Measurements from ENCODE around the gene TRIM62.
"Not testable (repeated sequence)": the region's sequence is repeated elsewhere in the genome, so short reads cannot be mapped to it uniquely, and the experiment has no call there.

TRIM62 gene

GRCh38 chr1:33141781-33142180 is 40.1 kb downstream of the TRIM62 start:
- H3K27me3 Mint-ChIP-seq, result no peaks in the 10 kb centered on the region
- no peak overlapping the region for H3K27ac Mint-ChIP-seq
- H3K36me3 Mint-ChIP-seq (ENCODE audit: low read depth), result peaks cover 16% of the 10 kb centered on the region

DNA sequence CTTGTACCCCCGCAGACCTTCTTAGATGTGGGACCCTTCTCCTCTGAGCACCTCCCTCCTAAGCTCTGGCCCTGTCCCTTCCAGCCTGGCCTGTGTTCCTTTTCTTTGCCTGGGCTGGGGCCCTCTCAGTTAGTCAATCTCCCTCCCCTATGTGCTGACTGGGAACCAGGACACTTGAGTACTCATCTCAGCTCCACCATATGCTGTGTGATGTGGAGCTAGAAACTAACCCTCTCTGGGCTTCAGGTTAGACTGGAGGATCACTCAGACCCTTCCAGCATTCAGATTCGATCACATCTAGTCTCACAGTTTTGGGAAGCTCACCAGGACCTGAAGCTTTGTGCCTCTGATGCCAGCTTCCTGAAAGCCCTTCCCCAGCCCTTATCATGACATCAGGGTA is 40.6 kb downstream of the TRIM62 start:
- H3K4me3 Mint-ChIP-seq, result no peak overlapping the region
- H3K9me3 Mint-ChIP-seq, result no peaks in the 10 kb centered on the region
- H3K4me1 Mint-ChIP-seq (ENCODE audit: low read depth), result peaks cover 8% of the 10 kb centered on the region
- H3K27me3 Mint-ChIP-seq, result no peaks in the 10 kb centered on the region
- peak overlapping the region; percentile 53 for H3K27ac Mint-ChIP-seq
- peaks cover 13% of the 10 kb centered on the region for H3K36me3 Mint-ChIP-seq (ENCODE audit: low read depth)
- no peak for DNase-seq

More at GRCh38 chr1:33141781-33142180, 40.1 kb downstream of the TRIM62 start:
- Mint-ChIP-seq H3K4me3 (no peak overlapping the region), H3K9me3 (no peaks in the 10 kb centered on the region), H3K4me1 (ENCODE audit: low read depth) (peaks cover 8% of the 10 kb centered on the region)
- DNase-seq, result no peak

DNA sequence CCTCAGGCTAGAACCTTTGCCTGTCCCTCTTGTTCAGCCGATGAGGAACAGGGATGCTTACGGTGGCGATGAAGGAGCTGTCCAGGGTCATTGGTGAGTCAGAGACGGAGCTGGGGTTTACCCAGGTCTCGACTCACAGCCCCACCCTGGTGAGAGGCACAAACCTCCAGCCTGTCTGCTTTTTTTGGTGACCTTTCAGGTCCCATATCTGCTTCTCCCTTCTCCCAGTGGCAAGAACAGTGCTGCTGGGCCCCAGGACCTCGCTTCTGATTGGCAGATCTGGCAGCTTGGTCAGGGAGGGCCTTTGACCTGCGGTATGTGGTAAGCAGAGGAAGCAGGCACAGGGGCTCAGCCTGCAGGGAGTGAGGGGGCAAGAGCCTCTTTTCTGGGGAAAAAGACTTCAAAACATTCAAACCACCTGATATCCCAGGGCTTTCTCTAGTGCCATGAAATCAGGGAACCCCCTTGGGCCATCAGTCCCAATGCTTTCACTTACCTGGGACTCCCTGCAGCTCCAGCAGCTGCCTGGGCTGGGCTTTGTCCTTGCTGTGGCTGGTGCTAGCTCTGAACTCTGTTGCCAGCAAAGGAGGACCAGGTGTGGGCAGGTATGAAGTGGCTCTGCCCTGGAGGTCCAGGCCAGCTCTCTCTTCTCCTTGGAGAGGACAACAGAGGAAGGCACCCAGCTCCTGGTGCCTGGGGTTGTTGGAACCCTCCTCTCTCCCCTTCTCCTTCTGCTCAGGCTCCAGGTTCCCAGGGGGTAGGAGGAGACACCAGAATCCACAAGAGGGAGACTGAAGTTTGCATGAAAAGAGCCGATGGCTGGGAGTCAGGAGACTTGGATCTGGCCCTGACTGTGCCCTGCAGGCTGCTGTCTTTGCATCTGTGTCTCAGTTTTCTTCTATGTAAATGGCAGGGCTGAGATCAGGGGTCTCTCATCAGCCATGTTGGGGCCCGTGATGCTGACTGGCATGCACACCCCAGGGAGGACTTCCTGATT is 41.4 kb downstream of the TRIM62 start:
- Mint-ChIP-seq H3K36me3 (ENCODE audit: low read depth) (peaks cover 9% of the 10 kb centered on the region), H3K4me3 (no peak overlapping the region), H3K27ac (no peak overlapping the region), H3K27me3 (no peaks in the 10 kb centered on the region), H3K9me3 (no peaks in the 10 kb centered on the region), H3K4me1 (ENCODE audit: low read depth) (peaks cover 8% of the 10 kb centered on the region)
- no peak for DNase-seq

DNA sequence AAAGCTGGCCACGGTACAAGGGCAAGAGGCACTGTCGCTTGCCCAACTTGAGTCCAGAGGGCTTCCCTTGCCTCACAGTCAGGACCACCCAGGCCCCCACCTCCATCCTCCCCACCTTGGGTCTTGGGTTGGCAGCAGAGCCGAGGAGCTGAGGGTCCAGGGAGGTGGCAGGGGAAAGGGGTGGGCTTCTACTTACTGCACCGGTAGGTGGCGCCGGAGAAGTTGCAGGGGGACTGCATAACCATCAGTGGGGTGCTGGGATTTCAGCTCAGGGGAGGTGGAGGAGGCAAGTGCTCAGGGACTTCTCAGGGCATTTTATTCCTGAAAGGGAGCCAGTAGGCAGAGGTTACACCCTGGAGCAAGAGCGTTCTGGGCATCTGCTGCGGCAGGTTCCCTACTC is 44.0 kb downstream of the TRIM62 start:
- Mint-ChIP-seq H3K27me3 (no peaks in the 10 kb centered on the region), H3K9me3 (no peaks in the 10 kb centered on the region), H3K4me3 (no peak overlapping the region), H3K36me3 (ENCODE audit: low read depth) (no peaks in the 10 kb centered on the region), H3K27ac (no peak overlapping the region), H3K4me1 (ENCODE audit: low read depth) (peaks cover 8% of the 10 kb centered on the region)
- peak; percentile 49 for DNase-seq

GRCh38 chr1:33136041-33136440 is 45.8 kb downstream of the TRIM62 start:
- not testable (repeated sequence) for H3K27me3 Mint-ChIP-seq; H3K27ac Mint-ChIP-seq; H3K9me3 Mint-ChIP-seq; DNase-seq; H3K36me3 Mint-ChIP-seq (ENCODE audit: low read depth); H3K4me3 Mint-ChIP-seq
- peaks cover 16% of the 10 kb centered on the region for H3K4me1 Mint-ChIP-seq (ENCODE audit: low read depth)

DNA sequence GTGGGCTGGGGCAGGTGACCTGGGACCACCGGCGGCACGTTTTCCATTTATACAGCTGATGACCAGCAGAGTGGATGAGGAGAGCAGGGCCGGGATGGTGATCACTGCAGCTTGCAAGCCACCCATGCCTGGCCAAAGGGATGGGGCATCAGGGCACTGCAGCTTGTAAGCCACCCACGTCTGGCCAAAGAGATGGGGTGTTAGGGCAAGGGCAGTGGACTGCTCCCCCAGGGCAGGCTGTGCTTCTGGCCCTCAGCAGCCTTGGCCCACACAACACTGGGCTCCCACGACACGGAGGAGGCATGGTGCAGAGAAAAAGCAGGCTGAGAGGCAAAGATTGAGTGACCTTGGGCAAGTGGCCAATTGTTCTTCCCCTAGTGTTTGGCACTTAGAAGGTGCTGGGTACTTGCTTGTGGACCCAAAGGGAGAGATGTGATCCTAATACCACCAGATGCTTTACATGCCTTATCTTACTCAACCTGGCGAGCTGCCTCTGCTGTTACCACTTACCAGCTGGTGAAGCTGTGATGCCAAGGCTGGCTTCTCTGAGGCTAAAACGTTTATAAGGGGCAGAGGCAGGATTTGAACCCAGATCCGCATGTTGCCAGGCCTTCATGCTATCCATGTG is 48.3 kb downstream of the TRIM62 start:
- Mint-ChIP-seq H3K27ac (peak overlapping the region; percentile 44), H3K36me3 (ENCODE audit: low read depth) (no peaks in the 10 kb centered on the region), H3K9me3 (no peaks in the 10 kb centered on the region), H3K4me1 (ENCODE audit: low read depth) (peaks cover 33% of the 10 kb centered on the region), H3K27me3 (no peaks in the 10 kb centered on the region), H3K4me3 (no peak overlapping the region)
- DNase-seq, result no peak

- Mint-ChIP-seq H3K9me3 (no peaks in the 10 kb centered on the region), H3K4me3 (no peak overlapping the region), H3K36me3 (ENCODE audit: low read depth) (peaks cover 3% of the 10 kb centered on the region), H3K4me1 (ENCODE audit: low read depth) (peaks cover 38% of the 10 kb centered on the region), H3K27me3 (no peaks in the 10 kb centered on the region), H3K27ac (peak overlapping the region; percentile 4)
- no peak for DNase-seq
Measured at GRCh38 chr1:33132549-33132948, 49.3 kb downstream of the TRIM62 start.

DNA sequence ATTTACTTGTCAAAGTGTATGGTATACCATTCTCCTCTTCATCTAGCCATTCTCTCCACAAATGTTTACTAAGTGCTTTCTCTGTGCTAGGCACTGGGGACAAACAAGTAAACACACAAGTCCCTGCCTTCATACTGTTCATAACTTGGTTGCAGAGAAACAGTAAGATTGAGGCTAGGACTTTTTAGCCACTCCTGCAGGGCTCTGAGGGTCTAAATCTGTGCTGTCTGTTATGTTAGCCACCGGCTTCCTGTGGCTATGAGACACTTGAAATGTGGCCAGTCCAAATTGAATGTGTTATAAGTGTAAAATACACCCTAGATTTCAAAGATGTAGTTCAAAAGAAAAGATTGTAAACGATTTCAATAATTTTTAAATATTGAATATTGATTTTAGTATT is 50.7 kb downstream of the TRIM62 start:
- Mint-ChIP-seq H3K27ac (no peak overlapping the region), H3K4me1 (ENCODE audit: low read depth) (peaks cover 40% of the 10 kb centered on the region), H3K36me3 (ENCODE audit: low read depth) (peaks cover 11% of the 10 kb centered on the region), H3K4me3 (no peak overlapping the region), H3K9me3 (no peaks in the 10 kb centered on the region), H3K27me3 (no peaks in the 10 kb centered on the region)
- no peak for DNase-seq

DNA sequence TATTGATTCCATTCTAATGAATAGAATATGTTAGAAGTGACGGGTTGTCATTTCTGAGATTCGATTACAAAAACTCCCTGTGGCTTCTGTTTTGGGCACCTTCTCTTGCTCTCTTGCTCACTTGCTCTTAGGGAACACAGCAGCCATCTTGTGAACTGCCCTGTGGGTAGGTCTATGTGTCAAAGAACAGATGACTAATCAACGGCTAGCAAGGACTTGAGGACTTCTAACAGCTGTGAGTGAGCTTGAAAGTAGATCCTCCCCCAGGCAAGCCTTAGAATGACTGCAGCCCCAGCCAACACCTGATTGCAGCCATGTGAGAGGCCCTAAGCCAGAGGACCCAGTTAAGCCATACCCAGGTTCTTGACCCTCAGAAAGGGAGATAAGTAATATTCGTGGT is 51.5 kb downstream of the TRIM62 start:
- no peak overlapping the region for H3K4me3 Mint-ChIP-seq
- no peaks in the 10 kb centered on the region for H3K9me3 Mint-ChIP-seq
- H3K27ac Mint-ChIP-seq, result peak overlapping the region; percentile 64
- DNase-seq, result no peak
- peaks cover 49% of the 10 kb centered on the region for H3K4me1 Mint-ChIP-seq (ENCODE audit: low read depth)
- peaks cover 20% of the 10 kb centered on the region for H3K36me3 Mint-ChIP-seq (ENCODE audit: low read depth)
- H3K27me3 Mint-ChIP-seq, result no peaks in the 10 kb centered on the region

DNA sequence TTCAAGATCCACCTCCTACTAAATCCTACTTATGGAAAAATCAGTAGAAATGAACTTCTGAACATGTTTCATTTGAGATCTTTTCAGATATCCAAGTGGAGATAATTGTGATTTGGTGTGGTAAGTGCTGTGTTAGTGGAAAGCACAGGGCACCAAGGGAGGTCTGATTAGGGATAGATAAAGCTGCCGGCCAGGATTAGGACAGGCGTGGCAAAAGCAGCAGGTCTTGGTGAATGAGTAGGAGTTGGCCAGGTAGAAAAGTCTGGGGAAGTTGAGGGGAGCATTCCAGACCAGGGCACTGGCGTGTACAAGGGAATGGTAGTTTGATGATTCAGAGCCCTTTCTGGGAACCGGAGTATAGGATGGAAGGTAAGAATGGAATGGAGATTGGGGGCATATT is 53.1 kb downstream of the TRIM62 start:
- peaks cover 50% of the 10 kb centered on the region for H3K4me1 Mint-ChIP-seq (ENCODE audit: low read depth)

DNA sequence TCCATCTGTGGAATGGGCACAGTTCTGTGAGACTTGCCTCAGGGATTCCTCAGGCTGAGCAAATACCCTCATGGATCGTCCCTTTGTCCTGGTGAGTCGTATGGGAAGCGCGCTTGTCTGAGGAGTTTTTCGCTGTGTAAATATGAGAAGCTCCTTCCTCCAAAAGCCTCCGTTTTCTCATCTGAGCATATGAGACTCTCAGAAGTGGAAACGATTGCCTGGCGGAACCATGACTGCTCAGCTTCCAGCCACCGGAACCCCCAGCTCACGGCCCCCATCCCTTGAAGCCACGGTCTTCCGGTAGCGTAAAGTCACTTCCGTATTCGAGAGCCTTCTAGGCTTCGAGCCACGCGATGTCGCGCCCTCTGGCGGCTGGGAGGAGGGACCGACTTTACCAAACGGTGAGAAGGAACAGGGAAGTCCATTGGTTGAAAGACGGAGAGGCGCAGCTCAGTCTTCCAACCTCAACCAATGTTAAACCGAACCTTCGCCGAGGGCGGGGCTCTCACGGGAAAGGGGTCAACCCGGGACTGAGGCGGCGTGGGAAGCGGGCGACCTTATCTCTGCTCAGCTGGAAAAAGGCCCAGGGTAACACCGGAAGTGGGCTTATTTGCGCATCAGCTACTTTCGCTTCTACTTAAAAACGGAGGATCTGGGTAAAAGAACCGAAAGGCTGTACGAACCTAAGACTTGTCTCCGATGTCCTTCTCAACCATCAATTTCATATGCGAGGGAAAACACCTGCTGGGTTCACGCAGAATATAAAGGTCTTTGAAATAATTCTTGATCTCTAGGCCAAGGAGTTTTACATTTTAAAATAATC is 54.6 kb downstream of the TRIM62 start:
- DNase-seq, result peak; percentile 97
- no peaks in the 10 kb centered on the region for H3K9me3 Mint-ChIP-seq
- H3K27ac Mint-ChIP-seq, result peak overlapping the region; percentile 99
- no peaks in the 10 kb centered on the region for H3K27me3 Mint-ChIP-seq
- H3K4me3 Mint-ChIP-seq, result peak overlapping the region; percentile 96
- H3K4me1 Mint-ChIP-seq (ENCODE audit: low read depth), result peaks cover 45% of the 10 kb centered on the region
- H3K36me3 Mint-ChIP-seq (ENCODE audit: low read depth), result peaks cover 26% of the 10 kb centered on the region

More for the DNA sequence above, 53.1 kb downstream of the TRIM62 start:
- Mint-ChIP-seq H3K27ac (peak overlapping the region; percentile 12), H3K9me3 (no peaks in the 10 kb centered on the region), H3K36me3 (ENCODE audit: low read depth) (peaks cover 26% of the 10 kb centered on the region), H3K27me3 (no peaks in the 10 kb centered on the region), H3K4me3 (peak overlapping the region; percentile 96)
- no peak for DNase-seq

GRCh38 chr1:33126411-33127000 is 55.3 kb downstream of the TRIM62 start:
- Mint-ChIP-seq H3K27me3 (no peaks in the 10 kb centered on the region), H3K27ac (peak overlapping the region; percentile 99), H3K4me3 (peak overlapping the region; percentile 96), H3K9me3 (no peaks in the 10 kb centered on the region), H3K36me3 (ENCODE audit: low read depth) (peaks cover 26% of the 10 kb centered on the region), H3K4me1 (ENCODE audit: low read depth) (peaks cover 40% of the 10 kb centered on the region)
- DNase-seq, result no peak

- H3K4me3 Mint-ChIP-seq, H3K9me3 Mint-ChIP-seq, H3K27me3 Mint-ChIP-seq, DNase-seq, H3K27ac Mint-ChIP-seq: not testable (repeated sequence)
- peaks cover 27% of the 10 kb centered on the region for H3K4me1 Mint-ChIP-seq (ENCODE audit: low read depth)
- H3K36me3 Mint-ChIP-seq (ENCODE audit: low read depth), result peaks cover 26% of the 10 kb centered on the region
Measured at GRCh38 chr1:33124647-33125046, 57.2 kb downstream of the TRIM62 start.

DNA sequence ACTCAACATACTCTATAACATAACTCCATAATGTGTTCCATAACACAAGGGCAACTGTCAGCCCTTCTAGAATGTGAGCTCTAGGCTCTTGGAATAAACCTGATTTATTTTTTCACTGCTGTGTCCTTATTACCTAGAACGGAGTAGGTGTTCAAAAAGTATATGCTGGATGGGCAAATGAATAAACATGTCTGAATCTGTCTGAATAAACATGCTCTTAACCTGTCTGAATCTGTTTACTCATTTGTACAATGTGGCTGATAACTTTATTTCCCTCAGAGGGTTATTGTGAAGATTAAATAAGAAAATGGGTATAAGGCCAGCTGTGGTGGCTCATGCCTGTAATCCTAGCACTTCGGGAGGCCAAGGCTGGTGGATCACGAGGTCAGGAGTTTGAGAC is 58.6 kb downstream of the TRIM62 start:
- Mint-ChIP-seq H3K9me3 (no peaks in the 10 kb centered on the region), H3K27me3 (no peaks in the 10 kb centered on the region), H3K4me1 (ENCODE audit: low read depth) (peaks cover 14% of the 10 kb centered on the region), H3K36me3 (ENCODE audit: low read depth) (peaks cover 26% of the 10 kb centered on the region), H3K4me3 (no peak overlapping the region), H3K27ac (no peak overlapping the region)
- DNase-seq, result no peak

Data from activated T-cell treated with anti-CD3 and anti-CD28 coated beads, Interleukin-2, amount 50 U/mL, for 24 hours (primary cell).